T-helper 1 cell treated with Interleukin-12 subunit alpha and Interleukin-12 subunit beta and Interleukin-4 antibody, amounts not matched to agents 30 μg/mL and 1 μg/mL, for 36 hours (primary cell): Measurements from ENCODE around the gene GRXCR2.
"Not testable (repeated sequence)": the region's sequence is repeated elsewhere in the genome, so short reads cannot be mapped to it uniquely, and the experiment has no call there.

Experiments
- H3K27ac Mint-ChIP-seq: one replicate; pipeline ENCODE4 v1.8.0; 2021; ENCODE audit warnings: mild to moderate bottlenecking, mixed read lengths
- H3K27me3 Mint-ChIP-seq: one replicate; pipeline ENCODE4 v1.8.0; 2021; ENCODE audit warnings: low read depth, mixed read lengths
- H3K36me3 Mint-ChIP-seq: one replicate; pipeline ENCODE4 v1.8.0; 2021; ENCODE audit warnings: low read depth, mixed read lengths
- H3K4me1 Mint-ChIP-seq: one replicate; pipeline ENCODE4 v1.8.0; 2021; ENCODE audit warnings: low read depth, mixed read lengths
- H3K4me3 Mint-ChIP-seq: one replicate; pipeline ENCODE4 v1.8.0; 2021; ENCODE audit warnings: mild to moderate bottlenecking, moderate library complexity, mixed read lengths
- H3K9me3 Mint-ChIP-seq: one replicate; pipeline ENCODE4 v1.8.0; 2021; ENCODE audit warnings: mixed read lengths

Gene GRXCR2

GRCh38 chr5:145903867-145904266 lies 31.1 kb upstream of the GRXCR2 start:
- Mint-ChIP-seq H3K4me3 (no peak overlapping the region), H3K9me3 (peaks cover 4% of the 10 kb centered on the region), H3K4me1 (no peaks in the 10 kb centered on the region), H3K27me3 (peaks cover 14% of the 10 kb centered on the region), H3K27ac (no peak overlapping the region), H3K36me3 (no peaks in the 10 kb centered on the region)

GRCh38 chr5:145903113-145903512 lies 30.3 kb upstream of the GRXCR2 start:
- Mint-ChIP-seq H3K4me1 (no peaks in the 10 kb centered on the region), H3K4me3 (no peak overlapping the region), H3K27ac (no peak overlapping the region), H3K36me3 (no peaks in the 10 kb centered on the region), H3K27me3 (peaks cover 17% of the 10 kb centered on the region), H3K9me3 (peaks cover 4% of the 10 kb centered on the region)

- peaks cover 17% of the 10 kb centered on the region for H3K27me3 Mint-ChIP-seq
- no peaks in the 10 kb centered on the region for H3K4me1 Mint-ChIP-seq
- H3K36me3 Mint-ChIP-seq = no peaks in the 10 kb centered on the region
- peaks cover 4% of the 10 kb centered on the region for H3K9me3 Mint-ChIP-seq
- no peak overlapping the region for H3K4me3 Mint-ChIP-seq
- no peak overlapping the region for H3K27ac Mint-ChIP-seq
Observed at GRCh38 chr5:145902421-145902820, 29.6 kb upstream of the GRXCR2 start.

GRCh38 chr5:145898171-145898570 lies 25.4 kb upstream of the GRXCR2 start:
- H3K27ac Mint-ChIP-seq = no peak overlapping the region
- no peaks in the 10 kb centered on the region for H3K4me1 Mint-ChIP-seq
- H3K4me3 Mint-ChIP-seq = no peak overlapping the region
- H3K9me3 Mint-ChIP-seq = peaks cover 8% of the 10 kb centered on the region
- no peaks in the 10 kb centered on the region for H3K36me3 Mint-ChIP-seq
- peaks cover 12% of the 10 kb centered on the region for H3K27me3 Mint-ChIP-seq

GRCh38 chr5:145891378-145891777 lies 18.6 kb upstream of the GRXCR2 start:
- H3K4me1 Mint-ChIP-seq, H3K9me3 Mint-ChIP-seq, H3K36me3 Mint-ChIP-seq: not testable (repeated sequence)

GRCh38 chr5:145889611-145890010 lies 16.8 kb upstream of the GRXCR2 start:
- H3K27me3 Mint-ChIP-seq = no peaks in the 10 kb centered on the region
- H3K36me3 Mint-ChIP-seq = no peaks in the 10 kb centered on the region
- H3K4me1 Mint-ChIP-seq = no peaks in the 10 kb centered on the region
- H3K9me3 Mint-ChIP-seq = peaks cover 5% of the 10 kb centered on the region
- H3K4me3 Mint-ChIP-seq = no peak overlapping the region
- no peak overlapping the region for H3K27ac Mint-ChIP-seq

More at GRCh38 chr5:145891378-145891777, 18.6 kb upstream of the GRXCR2 start:
- not testable (repeated sequence) for H3K27me3 Mint-ChIP-seq, H3K27ac Mint-ChIP-seq, H3K4me3 Mint-ChIP-seq

- Mint-ChIP-seq H3K4me3 (no peak overlapping the region), H3K36me3 (no peaks in the 10 kb centered on the region), H3K27ac (no peak overlapping the region)
Observed at GRCh38 chr5:145887976-145888574, 15.3 kb upstream of the GRXCR2 start.

GRCh38 chr5:145887217-145887616 lies 14.4 kb upstream of the GRXCR2 start:
- H3K4me1 Mint-ChIP-seq = no peaks in the 10 kb centered on the region

More at GRCh38 chr5:145887976-145888574, 15.3 kb upstream of the GRXCR2 start:
- Mint-ChIP-seq H3K4me1 (no peaks in the 10 kb centered on the region), H3K27me3 (no peaks in the 10 kb centered on the region), H3K9me3 (peaks cover 5% of the 10 kb centered on the region)

GRCh38 chr5:145874765-145875164 lies 2.0 kb upstream of the GRXCR2 start:
- Mint-ChIP-seq H3K36me3 (no peaks in the 10 kb centered on the region), H3K27me3 (no peaks in the 10 kb centered on the region), H3K4me3 (no peak overlapping the region), H3K4me1 (no peaks in the 10 kb centered on the region), H3K27ac (no peak overlapping the region), H3K9me3 (no peaks in the 10 kb centered on the region)

More at GRCh38 chr5:145887217-145887616, 14.4 kb upstream of the GRXCR2 start:
- Mint-ChIP-seq H3K27ac (no peak overlapping the region), H3K4me3 (no peak overlapping the region), H3K9me3 (peaks cover 5% of the 10 kb centered on the region), H3K27me3 (no peaks in the 10 kb centered on the region), H3K36me3 (no peaks in the 10 kb centered on the region)

- Mint-ChIP-seq H3K27ac (no peak overlapping the region), H3K4me1 (no peaks in the 10 kb centered on the region), H3K4me3 (no peak overlapping the region), H3K27me3 (no peaks in the 10 kb centered on the region), H3K9me3 (no peaks in the 10 kb centered on the region), H3K36me3 (no peaks in the 10 kb centered on the region)
Observed at GRCh38 chr5:145872486-145872885, 328 bp downstream of the GRXCR2 start.

GRCh38 chr5:145869753-145870152 lies 3.1 kb downstream of the GRXCR2 start:
- H3K4me1 Mint-ChIP-seq = no peaks in the 10 kb centered on the region
- no peak overlapping the region for H3K4me3 Mint-ChIP-seq
- H3K9me3 Mint-ChIP-seq = no peaks in the 10 kb centered on the region
- H3K27ac Mint-ChIP-seq = no peak overlapping the region
- no peaks in the 10 kb centered on the region for H3K36me3 Mint-ChIP-seq
- H3K27me3 Mint-ChIP-seq = peaks cover 3% of the 10 kb centered on the region

GRCh38 chr5:145867806-145868205 lies 5.0 kb downstream of the GRXCR2 start:
- Mint-ChIP-seq H3K4me1 (no peaks in the 10 kb centered on the region), H3K27ac (no peak overlapping the region), H3K27me3 (peaks cover 6% of the 10 kb centered on the region), H3K36me3 (no peaks in the 10 kb centered on the region), H3K4me3 (no peak overlapping the region), H3K9me3 (no peaks in the 10 kb centered on the region)

GRCh38 chr5:145864432-145864831 lies 8.4 kb downstream of the GRXCR2 start:
- H3K36me3 Mint-ChIP-seq, H3K27ac Mint-ChIP-seq, H3K4me1 Mint-ChIP-seq, H3K4me3 Mint-ChIP-seq, H3K27me3 Mint-ChIP-seq, H3K9me3 Mint-ChIP-seq: not testable (repeated sequence)

GRCh38 chr5:145863003-145863402 lies 9.8 kb downstream of the GRXCR2 start:
- Mint-ChIP-seq H3K9me3 (no peaks in the 10 kb centered on the region), H3K27me3 (peaks cover 6% of the 10 kb centered on the region), H3K36me3 (no peaks in the 10 kb centered on the region), H3K27ac (no peak overlapping the region), H3K4me1 (no peaks in the 10 kb centered on the region), H3K4me3 (no peak overlapping the region)

GRCh38 chr5:145859897-145860296 lies 12.9 kb downstream of the GRXCR2 start:
- H3K9me3 Mint-ChIP-seq = no peaks in the 10 kb centered on the region
- peaks cover 11% of the 10 kb centered on the region for H3K27me3 Mint-ChIP-seq
- no peak overlapping the region for H3K27ac Mint-ChIP-seq
- no peaks in the 10 kb centered on the region for H3K36me3 Mint-ChIP-seq
- no peaks in the 10 kb centered on the region for H3K4me1 Mint-ChIP-seq
- H3K4me3 Mint-ChIP-seq = no peak overlapping the region

- Mint-ChIP-seq H3K4me1 (no peaks in the 10 kb centered on the region), H3K4me3 (no peak overlapping the region), H3K27ac (no peak overlapping the region), H3K36me3 (no peaks in the 10 kb centered on the region), H3K27me3 (peaks cover 11% of the 10 kb centered on the region), H3K9me3 (no peaks in the 10 kb centered on the region)
Observed at GRCh38 chr5:145859453-145859852, 13.4 kb downstream of the GRXCR2 start.
